SK-N-SH treated with all-trans-retinoic acid at 6 μM for 48 hours (cell line): ENCODE results near the gene FOXL1.

Source experiments
- ATAC-seq: fragments of 200-7000 bp; cut with Tn5 transposase; 3 replicates; pipeline ENCODE4 v1.9.1; 2020; ENCODE audit warnings: mild to moderate bottlenecking, moderate library complexity
- ARNTL ChIP-seq: fragments of 450-650 bp; formaldehyde crosslinking; IDR thresholded peaks from 2 replicates; pipeline ENCODE4 v1.5.0; 2020; ENCODE audit warnings: low read depth, mild to moderate bottlenecking, moderate library complexity, borderline replicate concordance
- BACH2 ChIP-seq: fragments of 250-450 bp; sonication (Bioruptor Pico); IDR thresholded peaks from 2 replicates; pipeline ENCODE4 v1.9.0; 2021; ENCODE audit warnings: mild to moderate bottlenecking, borderline replicate concordance
- CSDC2 ChIP-seq: fragments of 250-450 bp; sonication (Bioruptor Pico); IDR thresholded peaks from 2 replicates; pipeline ENCODE4 v1.5.0; 2020; ENCODE audit warnings: mild to moderate bottlenecking, moderate library complexity
- ESRRG ChIP-seq: fragments of 250-450 bp; sonication (Bioruptor Pico); IDR thresholded peaks from 2 replicates; pipeline ENCODE4 v1.6.1; 2021; ENCODE audit warnings: mild to moderate bottlenecking
- GLIS3 ChIP-seq: fragments of 250-450 bp; sonication (Bioruptor Pico); IDR thresholded peaks from 2 replicates; pipeline ENCODE4 v1.5.0; 2020; ENCODE audit warnings: mild to moderate bottlenecking, moderate library complexity
- OSR1 ChIP-seq: fragments of 250-450 bp; sonication (Bioruptor Pico); IDR thresholded peaks from 2 replicates; pipeline ENCODE4 v1.8.0; 2022; ENCODE audit warnings: moderate library complexity, mild to moderate bottlenecking, inconsistent platforms
- POU6F1 ChIP-seq: fragments of 250-450 bp; sonication (Bioruptor Pico); IDR thresholded peaks from 2 replicates; pipeline ENCODE4 v1.8.0; 2021; ENCODE audit warnings: low read depth, mild to moderate bottlenecking, moderate library complexity, borderline replicate concordance
- PPARA ChIP-seq: fragments of 250-450 bp; sonication (Bioruptor Pico); IDR thresholded peaks from 2 replicates; pipeline ENCODE4 v1.5.0; 2020; ENCODE audit warnings: mild to moderate bottlenecking, borderline replicate concordance
- SNAI2 ChIP-seq: fragments of 250-450 bp; sonication (Bioruptor Pico); IDR thresholded peaks from 2 replicates; pipeline ENCODE4 v1.5.0; 2020; ENCODE audit warnings: mild to moderate bottlenecking, moderate library complexity
- TOX ChIP-seq: fragments of 250-450 bp; sonication (Bioruptor Pico); IDR thresholded peaks from 2 replicates; pipeline ENCODE4 v1.8.0; 2021; ENCODE audit warnings: mild to moderate bottlenecking, moderate library complexity, borderline replicate concordance
- TSHZ2 ChIP-seq: fragments of 250-450 bp; sonication (Bioruptor Pico); IDR thresholded peaks from 2 replicates; pipeline ENCODE4 v1.5.0; 2020; ENCODE audit warnings: mild to moderate bottlenecking, moderate library complexity
- ZC3H10 ChIP-seq: fragments of 250-450 bp; sonication (Bioruptor Pico); IDR thresholded peaks from 2 replicates; pipeline ENCODE4 v1.5.1; 2021; ENCODE audit warnings: mild to moderate bottlenecking, moderate library complexity
- ZNF565 ChIP-seq: fragments of 450-650 bp; formaldehyde crosslinking; conservative IDR thresholded peaks from 2 replicates; pipeline ENCODE4 v1.5.0; 2020; ENCODE audit warnings: low read depth, mild to moderate bottlenecking, moderate library complexity
- ZNF70 ChIP-seq: fragments of 450-650 bp; formaldehyde crosslinking; IDR thresholded peaks from 2 replicates; pipeline ENCODE4 v1.5.0; 2020; ENCODE audit warnings: mild to moderate bottlenecking, moderate library complexity
- ZNF8 ChIP-seq: fragments of 450-650 bp; formaldehyde crosslinking; IDR thresholded peaks from 2 replicates; pipeline ENCODE4 v1.5.0; 2020; ENCODE audit warnings: mild to moderate bottlenecking, moderate library complexity
- TF ChIP-seq, protein P1 (sequence below): fragments of 250-450 bp; sonication (Bioruptor Pico); IDR thresholded peaks from 2 replicates; pipeline ENCODE4 v1.8.0; 2020; ENCODE audit warnings: mild to moderate bottlenecking, moderate library complexity, borderline replicate concordance
- TF ChIP-seq, protein P2 (sequence below): fragments of 250-450 bp; sonication (Bioruptor Pico); IDR thresholded peaks from 2 replicates; pipeline ENCODE4 v1.5.1; 2020; ENCODE audit warnings: low read depth, mild to moderate bottlenecking, moderate library complexity
- TF ChIP-seq, protein P3 (sequence below): fragments of 250-450 bp; sonication (Bioruptor Pico); IDR thresholded peaks from 2 replicates; pipeline ENCODE4 v1.5.1; 2021; ENCODE audit warnings: mild to moderate bottlenecking, moderate library complexity

The FOXL1 gene

DNA sequence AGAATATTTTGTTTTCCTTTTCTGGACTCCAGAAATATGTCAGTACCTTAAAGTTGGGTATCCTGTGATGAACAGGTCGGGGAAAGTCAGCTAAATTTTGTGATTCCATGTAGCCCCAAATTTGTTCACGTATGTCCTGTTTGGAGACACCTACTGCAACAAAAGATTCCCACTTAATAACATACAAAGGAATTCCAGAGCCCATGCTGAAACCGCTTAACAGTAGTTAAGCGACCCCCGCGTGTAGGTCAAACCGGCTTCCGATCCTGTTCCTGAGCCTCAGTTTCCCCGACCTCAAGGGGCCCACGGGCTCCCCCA, 23.8 kb upstream of the FOXL1 start:
- TF ChIP-seq, protein P1, sequence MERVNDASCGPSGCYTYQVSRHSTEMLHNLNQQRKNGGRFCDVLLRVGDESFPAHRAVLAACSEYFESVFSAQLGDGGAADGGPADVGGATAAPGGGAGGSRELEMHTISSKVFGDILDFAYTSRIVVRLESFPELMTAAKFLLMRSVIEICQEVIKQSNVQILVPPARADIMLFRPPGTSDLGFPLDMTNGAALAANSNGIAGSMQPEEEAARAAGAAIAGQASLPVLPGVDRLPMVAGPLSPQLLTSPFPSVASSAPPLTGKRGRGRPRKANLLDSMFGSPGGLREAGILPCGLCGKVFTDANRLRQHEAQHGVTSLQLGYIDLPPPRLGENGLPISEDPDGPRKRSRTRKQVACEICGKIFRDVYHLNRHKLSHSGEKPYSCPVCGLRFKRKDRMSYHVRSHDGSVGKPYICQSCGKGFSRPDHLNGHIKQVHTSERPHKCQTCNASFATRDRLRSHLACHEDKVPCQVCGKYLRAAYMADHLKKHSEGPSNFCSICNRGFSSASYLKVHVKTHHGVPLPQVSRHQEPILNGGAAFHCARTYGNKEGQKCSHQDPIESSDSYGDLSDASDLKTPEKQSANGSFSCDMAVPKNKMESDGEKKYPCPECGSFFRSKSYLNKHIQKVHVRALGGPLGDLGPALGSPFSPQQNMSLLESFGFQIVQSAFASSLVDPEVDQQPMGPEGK (CRISPR knock-in tag): no peak
- no peak for TF ChIP-seq PPARA
- no peak for TF ChIP-seq GLIS3 (CRISPR knock-in tag)
- TF ChIP-seq ZNF565: no peak
- no peak for TF ChIP-seq SNAI2 (CRISPR knock-in tag)
- TF ChIP-seq, protein P2, sequence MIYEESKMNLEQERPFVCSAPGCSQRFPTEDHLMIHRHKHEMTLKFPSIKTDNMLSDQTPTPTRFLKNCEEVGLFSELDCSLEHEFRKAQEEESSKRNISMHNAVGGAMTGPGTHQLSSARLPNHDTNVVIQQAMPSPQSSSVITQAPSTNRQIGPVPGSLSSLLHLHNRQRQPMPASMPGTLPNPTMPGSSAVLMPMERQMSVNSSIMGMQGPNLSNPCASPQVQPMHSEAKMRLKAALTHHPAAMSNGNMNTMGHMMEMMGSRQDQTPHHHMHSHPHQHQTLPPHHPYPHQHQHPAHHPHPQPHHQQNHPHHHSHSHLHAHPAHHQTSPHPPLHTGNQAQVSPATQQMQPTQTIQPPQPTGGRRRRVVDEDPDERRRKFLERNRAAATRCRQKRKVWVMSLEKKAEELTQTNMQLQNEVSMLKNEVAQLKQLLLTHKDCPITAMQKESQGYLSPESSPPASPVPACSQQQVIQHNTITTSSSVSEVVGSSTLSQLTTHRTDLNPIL: no peak
- no peak for TF ChIP-seq OSR1
- TF ChIP-seq ESRRG: no peak
- TF ChIP-seq ZC3H10: no peak
- TF ChIP-seq ZNF8 (CRISPR knock-in tag): no peak
- no peak for TF ChIP-seq TSHZ2 (CRISPR knock-in tag)
- TF ChIP-seq TOX (CRISPR knock-in tag): no peak
- ATAC-seq: no peak; the same call in 1 of the 3 replicates

GRCh38 chr16:86554917-86555703, 23.2 kb upstream of the FOXL1 start, which contains the start of gene MTHFSD:
Gene MTHFSD, minus strand, starts transcription at chr16:86555235. Its CDS starts 51 bp downstream, at chr16:86555184.
- ATAC-seq: peak; percentile 93
- TF ChIP-seq ZNF565 (no peak), GLIS3 (CRISPR knock-in tag) (peak; percentile 81), ZNF70 (peak; percentile 77), SNAI2 (CRISPR knock-in tag) (no peak)
- TF ChIP-seq, protein P3, sequence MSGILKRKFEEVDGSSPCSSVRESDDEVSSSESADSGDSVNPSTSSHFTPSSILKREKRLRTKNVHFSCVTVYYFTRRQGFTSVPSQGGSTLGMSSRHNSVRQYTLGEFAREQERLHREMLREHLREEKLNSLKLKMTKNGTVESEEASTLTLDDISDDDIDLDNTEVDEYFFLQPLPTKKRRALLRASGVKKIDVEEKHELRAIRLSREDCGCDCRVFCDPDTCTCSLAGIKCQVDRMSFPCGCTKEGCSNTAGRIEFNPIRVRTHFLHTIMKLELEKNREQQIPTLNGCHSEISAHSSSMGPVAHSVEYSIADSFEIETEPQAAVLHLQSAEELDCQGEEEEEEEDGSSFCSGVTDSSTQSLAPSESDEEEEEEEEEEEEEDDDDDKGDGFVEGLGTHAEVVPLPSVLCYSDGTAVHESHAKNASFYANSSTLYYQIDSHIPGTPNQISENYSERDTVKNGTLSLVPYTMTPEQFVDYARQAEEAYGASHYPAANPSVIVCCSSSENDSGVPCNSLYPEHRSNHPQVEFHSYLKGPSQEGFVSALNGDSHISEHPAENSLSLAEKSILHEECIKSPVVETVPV (CRISPR knock-in tag): peak; percentile 57; the same call in 1 of the 2 replicates
- TF ChIP-seq, protein P1 (CRISPR knock-in tag): peak; percentile 57; the same call in 1 of the 2 replicates

DNA sequence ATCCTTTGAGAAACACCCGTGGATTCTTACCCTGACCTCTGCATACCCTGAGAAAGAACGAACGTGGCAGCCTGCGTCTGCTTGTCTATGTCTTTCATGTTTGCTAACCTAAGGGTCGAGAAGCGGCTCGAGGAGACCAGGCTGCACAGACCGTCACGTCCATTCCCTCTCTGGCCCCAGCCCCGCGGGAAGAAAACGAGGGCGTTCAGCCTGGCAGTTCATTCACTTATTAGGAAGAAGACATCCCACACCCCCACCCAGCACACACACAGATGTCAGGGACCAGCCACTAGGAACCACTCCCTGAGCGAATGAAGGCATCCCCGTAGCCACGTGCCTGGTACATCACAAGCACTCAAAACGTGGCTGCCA, 22.7 kb upstream of the FOXL1 start:
- TF ChIP-seq TSHZ2 (CRISPR knock-in tag) (no peak), ZNF8 (CRISPR knock-in tag) (no peak), CSDC2 (CRISPR knock-in tag) (no peak), ESRRG (no peak), ZC3H10 (no peak), BACH2 (CRISPR knock-in tag) (no peak), ARNTL (CRISPR knock-in tag) (no peak), POU6F1 (CRISPR knock-in tag) (no peak)
- TF ChIP-seq, protein P3 (CRISPR knock-in tag): no peak
- TF ChIP-seq, protein P1 (CRISPR knock-in tag): no peak
- TF ChIP-seq, all 23 proteins: peak for 0
- no peak for ATAC-seq
